ENCODE data around the gene DGKH. TPM values are rescaled to one million over a fixed set of nuclear protein-coding genes. Genes with fewer than 3 reads are reported as not detected.

Gene DGKH
- total and polyA plus RNA-seq, 2 donors (not counting 1 experiment from before 2014, with no cell fraction given), result 0.06 to 0.67 TPM

DNA sequence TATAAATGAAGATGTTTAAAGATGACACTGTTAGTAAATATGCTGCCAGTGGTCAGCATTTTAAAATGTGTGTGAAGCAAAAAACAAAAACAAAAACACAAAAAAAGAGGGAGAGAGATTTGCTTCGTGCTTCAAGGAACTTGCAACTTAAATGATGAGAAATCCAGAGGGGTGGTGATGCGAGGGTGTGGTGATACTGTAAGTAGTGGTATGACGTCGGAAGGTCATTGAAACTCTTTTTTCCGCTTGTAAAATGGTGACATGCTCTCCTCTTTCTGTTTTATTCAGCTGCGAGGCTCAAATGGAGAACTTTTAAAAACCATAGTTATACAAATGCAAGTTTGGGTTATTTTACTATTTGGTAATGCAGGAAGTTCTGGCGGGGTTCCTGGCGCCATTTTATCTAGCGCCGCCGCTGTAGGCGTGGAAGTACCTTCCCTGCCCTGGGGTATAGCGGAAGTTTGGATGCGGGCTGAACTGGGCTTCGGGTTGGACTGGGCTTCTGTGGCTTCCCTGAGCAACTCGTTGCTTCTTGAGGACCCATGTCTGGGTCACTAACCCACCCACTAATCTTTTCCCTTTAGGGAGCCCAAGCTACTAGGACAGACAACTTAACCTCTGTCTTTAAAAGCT, 34.8 kb downstream of the DGKH start:
- Histone ChIP-seq H3K9ac (ENCODE audit: low read length) (no peak overlapping the region), H3K4me2 (replicated peaks; ENCODE audit: low read depth, low read length, poor library complexity, severe bottlenecking) (no peak overlapping the region), H3K27me3 (replicated peaks in 1 of 4; ENCODE audit: control extremely low read depth in 1 of 4, control insufficient read depth in 3 of 4, insufficient read depth in 4 of 4, low read length in 3 of 4) (no peaks in the 10 kb centered on the region), H3K36me3 (replicated peaks in 1 of 2; ENCODE audit: control extremely low read depth in 1 of 2, control insufficient read depth in 1 of 2, extremely low read depth in 1 of 2, insufficient read depth in 2 of 2, low read length in 1 of 2) (no peaks in the 10 kb centered on the region), H3K4me1 (ENCODE audit: control insufficient read depth in 2 of 2, insufficient read depth in 2 of 2, low read length in 2 of 2) (no peaks in the 10 kb centered on the region), H4K20me1 (ENCODE audit: control insufficient read depth, insufficient read depth, low read length, poor library complexity, severe bottlenecking) (no peaks in the 10 kb centered on the region), H2AFZ (ENCODE audit: insufficient read depth, low read depth, low read length, poor library complexity, severe bottlenecking) (peak overlapping the region; percentile 22), H3K4me3 (ENCODE audit: control extremely low read depth in 1 of 5, extremely low read depth in 1 of 5, insufficient read depth in 1 of 5, low read depth in 2 of 5, low read length in 4 of 5) (peak overlapping the region in 1 of 5 experiments; percentile 10), H3K79me2 (ENCODE audit: control insufficient read depth, insufficient read depth, low read length) (no peaks in the 10 kb centered on the region), H3K27ac (ENCODE audit: low read length in 2 of 2) (no peak overlapping the region), H3K9me3 (ENCODE audit: control extremely low read depth in 1 of 3, control insufficient read depth in 2 of 3, insufficient read depth in 1 of 3, low read length in 2 of 3) (peaks cover 0 to 3% (median 3%) of the 10 kb centered on the region in 3 donors)
- H3K4me3 Mint-ChIP-seq, result peak overlapping the region; percentile 13
- no peaks in the 10 kb centered on the region for H3K4me1 Mint-ChIP-seq
- H3K27ac Mint-ChIP-seq, result no peak overlapping the region
- no peaks in the 10 kb centered on the region for H3K27me3 Mint-ChIP-seq
- 85% methylated on average over 14 of the region's 16 CpGs for WGBS (ENCODE audit: insufficient coverage)
- H3K9me3 Mint-ChIP-seq (ENCODE audit: insufficient read depth), result peaks cover 6% of the 10 kb centered on the region
- ATAC-seq (ENCODE audit: low read depth) (no peak), DNase-seq (no peak)
- POLR2A ChIA-PET, result no interaction called here
- TF ChIP-seq EZH2 (IDR thresholded peaks at IDR 0.05; ENCODE audit: borderline replicate concordance, insufficient read depth, low read depth, low read length, poor library complexity, severe bottlenecking), result no peak
- TF ChIP-seq, protein P1, sequence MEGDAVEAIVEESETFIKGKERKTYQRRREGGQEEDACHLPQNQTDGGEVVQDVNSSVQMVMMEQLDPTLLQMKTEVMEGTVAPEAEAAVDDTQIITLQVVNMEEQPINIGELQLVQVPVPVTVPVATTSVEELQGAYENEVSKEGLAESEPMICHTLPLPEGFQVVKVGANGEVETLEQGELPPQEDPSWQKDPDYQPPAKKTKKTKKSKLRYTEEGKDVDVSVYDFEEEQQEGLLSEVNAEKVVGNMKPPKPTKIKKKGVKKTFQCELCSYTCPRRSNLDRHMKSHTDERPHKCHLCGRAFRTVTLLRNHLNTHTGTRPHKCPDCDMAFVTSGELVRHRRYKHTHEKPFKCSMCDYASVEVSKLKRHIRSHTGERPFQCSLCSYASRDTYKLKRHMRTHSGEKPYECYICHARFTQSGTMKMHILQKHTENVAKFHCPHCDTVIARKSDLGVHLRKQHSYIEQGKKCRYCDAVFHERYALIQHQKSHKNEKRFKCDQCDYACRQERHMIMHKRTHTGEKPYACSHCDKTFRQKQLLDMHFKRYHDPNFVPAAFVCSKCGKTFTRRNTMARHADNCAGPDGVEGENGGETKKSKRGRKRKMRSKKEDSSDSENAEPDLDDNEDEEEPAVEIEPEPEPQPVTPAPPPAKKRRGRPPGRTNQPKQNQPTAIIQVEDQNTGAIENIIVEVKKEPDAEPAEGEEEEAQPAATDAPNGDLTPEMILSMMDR (IDR thresholded peaks at IDR 0.05), result no peak
- CTCF ChIA-PET, result interaction anchor here (0.5 kb wide), 1 partner anchor 355 kb away, joined by 3 read pairs; no protein-coding TSS in a partner anchor
- intact Hi-C loops (cut with micrococcal nuclease), result no loop called here

DNA sequence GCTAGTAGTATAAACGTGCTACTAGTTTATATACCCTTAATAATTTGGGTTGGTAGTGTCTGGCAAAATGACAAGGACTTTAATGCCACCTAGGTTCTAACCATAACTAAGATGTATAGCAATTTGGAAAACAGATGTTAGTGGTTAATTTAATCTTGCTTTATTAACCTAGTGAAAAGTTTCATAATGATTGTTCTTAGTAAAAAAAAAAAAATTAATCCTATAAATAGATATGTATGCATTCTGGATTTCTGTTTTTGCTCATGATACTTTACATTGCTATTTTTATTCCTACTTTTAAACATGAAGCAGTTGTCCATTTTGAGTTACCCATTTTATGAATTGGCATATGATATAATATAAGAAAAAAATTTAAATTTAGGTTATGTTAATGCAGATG, 36.3 kb downstream of the DGKH start:
- Histone ChIP-seq H3K36me3 (replicated peaks in 1 of 2; ENCODE audit: control extremely low read depth in 1 of 2, control insufficient read depth in 1 of 2, extremely low read depth in 1 of 2, insufficient read depth in 2 of 2, low read length in 1 of 2) (no peaks in the 10 kb centered on the region), H3K27ac (ENCODE audit: low read length in 2 of 2) (no peak overlapping the region), H3K27me3 (replicated peaks in 1 of 4; ENCODE audit: control extremely low read depth in 1 of 4, control insufficient read depth in 3 of 4, insufficient read depth in 4 of 4, low read length in 3 of 4) (no peaks in the 10 kb centered on the region), H3K79me2 (ENCODE audit: control insufficient read depth, insufficient read depth, low read length) (no peaks in the 10 kb centered on the region), H4K20me1 (ENCODE audit: control insufficient read depth, insufficient read depth, low read length, poor library complexity, severe bottlenecking) (no peaks in the 10 kb centered on the region), H3K9ac (ENCODE audit: low read length) (no peak overlapping the region), H3K4me1 (ENCODE audit: control insufficient read depth in 2 of 2, insufficient read depth in 2 of 2, low read length in 2 of 2) (no peaks in the 10 kb centered on the region), H3K4me3 (ENCODE audit: control extremely low read depth in 1 of 5, extremely low read depth in 1 of 5, insufficient read depth in 1 of 5, low read depth in 2 of 5, low read length in 4 of 5) (no peak overlapping the region), H2AFZ (ENCODE audit: insufficient read depth, low read depth, low read length, poor library complexity, severe bottlenecking) (no peak overlapping the region), H3K4me2 (replicated peaks; ENCODE audit: low read depth, low read length, poor library complexity, severe bottlenecking) (no peak overlapping the region), H3K9me3 (ENCODE audit: control extremely low read depth in 1 of 3, control insufficient read depth in 2 of 3, insufficient read depth in 1 of 3, low read length in 2 of 3) (peaks cover 0 to 3% (median 3%) of the 10 kb centered on the region in 3 donors)
- Mint-ChIP-seq H3K9me3 (ENCODE audit: insufficient read depth) (peaks cover 6% of the 10 kb centered on the region), H3K4me3 (no peak overlapping the region), H3K27me3 (no peaks in the 10 kb centered on the region), H3K4me1 (no peaks in the 10 kb centered on the region), H3K27ac (no peak overlapping the region)
- WGBS (ENCODE audit: insufficient coverage), result no CpG with 5 or more reads among the region's 1 CpG
- POLR2A ChIA-PET, result no interaction called here
- ATAC-seq (ENCODE audit: low read depth) (no peak), DNase-seq (no peak)
- intact Hi-C loops (cut with micrococcal nuclease), result no loop called here
- TF ChIP-seq, protein P1 (IDR thresholded peaks at IDR 0.05), result no peak
- no peak for TF ChIP-seq EZH2 (IDR thresholded peaks at IDR 0.05; ENCODE audit: borderline replicate concordance, insufficient read depth, low read depth, low read length, poor library complexity, severe bottlenecking)
- CTCF ChIA-PET, result no interaction called here

Data from B cell (primary cell).